Adrenal gland (tissue), 5 donors: Measurements from ENCODE around the gene VEGFA.

Experiments used
- POLR2A ChIP-seq, 2 donors: fragments of 450-650 bp; IDR thresholded peaks; one replicate each; pipeline ENCODE4 v1.6.1; 2017; ENCODE audit warnings: antibody characterized with exemption in 2 of 2, mild to moderate bottlenecking in 2 of 2, moderate library complexity in 1 of 2
- TF ChIP-seq, protein P1 (sequence below), 6 experiments: fragments of 450-650 bp in 4 of 6; fragments of 200-600 bp in 2 of 6; sonication (generic) in 1 of 6; IDR thresholded peaks; 1 replicate in 5 of 6; 2 replicates in 1 of 6; pipeline versions ENCODE4 v1.5.1 to v1.8.0; 2016 to 2021; ENCODE audit warnings: antibody characterized with exemption in 6 of 6, mild to moderate bottlenecking in 2 of 6, moderate library complexity in 1 of 6
- donor health status: DM: no; HTN: no; CAD: no.

DNA sequence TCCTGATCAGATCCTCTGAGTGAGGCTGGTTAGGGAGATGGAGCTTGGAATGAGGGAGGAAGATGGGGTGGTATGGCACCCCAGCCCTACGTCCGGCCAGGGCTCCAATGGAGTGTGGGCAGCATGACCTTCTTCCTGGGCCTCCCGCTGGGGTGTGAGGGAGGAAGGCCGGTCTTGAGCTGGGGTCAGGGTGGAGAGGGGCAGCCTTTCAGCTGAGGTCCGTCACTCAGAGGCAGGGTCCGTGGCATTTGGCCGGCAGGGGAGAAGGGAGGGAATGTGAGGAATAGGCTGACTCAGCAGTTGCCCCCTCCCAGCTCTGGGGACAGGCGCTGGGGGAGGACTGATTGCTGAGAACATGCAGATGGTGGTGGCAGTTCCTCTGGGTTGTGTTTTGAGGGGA lies 25.5 kb upstream of the VEGFA start:
- TF ChIP-seq, protein P1, sequence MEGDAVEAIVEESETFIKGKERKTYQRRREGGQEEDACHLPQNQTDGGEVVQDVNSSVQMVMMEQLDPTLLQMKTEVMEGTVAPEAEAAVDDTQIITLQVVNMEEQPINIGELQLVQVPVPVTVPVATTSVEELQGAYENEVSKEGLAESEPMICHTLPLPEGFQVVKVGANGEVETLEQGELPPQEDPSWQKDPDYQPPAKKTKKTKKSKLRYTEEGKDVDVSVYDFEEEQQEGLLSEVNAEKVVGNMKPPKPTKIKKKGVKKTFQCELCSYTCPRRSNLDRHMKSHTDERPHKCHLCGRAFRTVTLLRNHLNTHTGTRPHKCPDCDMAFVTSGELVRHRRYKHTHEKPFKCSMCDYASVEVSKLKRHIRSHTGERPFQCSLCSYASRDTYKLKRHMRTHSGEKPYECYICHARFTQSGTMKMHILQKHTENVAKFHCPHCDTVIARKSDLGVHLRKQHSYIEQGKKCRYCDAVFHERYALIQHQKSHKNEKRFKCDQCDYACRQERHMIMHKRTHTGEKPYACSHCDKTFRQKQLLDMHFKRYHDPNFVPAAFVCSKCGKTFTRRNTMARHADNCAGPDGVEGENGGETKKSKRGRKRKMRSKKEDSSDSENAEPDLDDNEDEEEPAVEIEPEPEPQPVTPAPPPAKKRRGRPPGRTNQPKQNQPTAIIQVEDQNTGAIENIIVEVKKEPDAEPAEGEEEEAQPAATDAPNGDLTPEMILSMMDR (IDR thresholded peaks at IDR 0.05) = no peak
- TF ChIP-seq POLR2A (IDR thresholded peaks at IDR 0.05) = no peak
